ENCODE data around the gene LKAAEAR1. TPM values are rescaled to one million over a fixed set of nuclear protein-coding genes. Genes with fewer than 3 reads are reported as not detected.
A peak's percentile ranks its signal among the peaks of the same experiment; 100 is the strongest.

Gene LKAAEAR1
- total and polyA plus RNA-seq, 12 donors, result 0.12 TPM; not detected in 11

DNA sequence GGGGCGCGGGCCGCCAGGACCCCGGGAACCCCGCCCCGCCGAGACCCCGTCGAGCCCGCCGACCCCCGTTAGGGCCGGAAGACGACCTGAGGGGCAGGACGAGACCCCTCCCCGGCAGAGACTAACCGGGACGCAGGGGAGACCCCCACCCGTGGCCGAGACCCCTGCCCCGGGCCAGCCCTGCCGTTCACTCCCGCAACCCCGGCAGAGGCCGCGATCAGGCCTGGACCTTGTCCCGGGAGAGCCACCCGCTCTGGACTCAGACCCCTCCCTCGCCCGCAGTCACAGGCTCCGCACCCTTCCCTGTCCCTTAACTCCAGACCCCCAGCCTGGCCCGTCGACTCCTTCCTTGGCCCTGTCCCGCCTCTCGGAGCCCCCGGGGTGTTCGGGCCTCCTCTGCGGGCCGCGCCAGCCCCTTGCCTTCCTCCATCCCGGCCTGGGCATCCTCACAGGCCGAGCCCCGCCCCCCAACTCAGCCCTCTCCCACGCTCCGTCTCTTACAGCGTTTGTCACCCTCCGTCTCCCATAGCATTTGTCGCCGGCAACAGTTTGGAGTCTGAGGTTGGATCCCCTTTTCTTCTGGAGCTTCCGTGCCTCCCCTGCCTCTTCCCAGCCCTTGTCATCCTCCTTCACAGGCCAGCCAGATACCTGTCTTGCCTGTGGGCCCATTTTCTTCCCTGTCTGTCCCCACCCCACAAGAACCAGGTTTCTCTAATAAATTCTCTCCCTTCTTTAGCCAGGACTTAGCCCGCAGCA, 20.6 kb downstream of the LKAAEAR1 start:
- H3K9me3 ChIP-seq, result no peaks in the 10 kb centered on the region
- H3K27ac ChIP-seq, result peak overlapping the region; percentile 33 to 92 (median 88)
- intact Hi-C loops (cut with DNase I), result loop anchor here in 2 of 10 donors (2.0 kb wide), 1 partner anchor 83 kb away; the partner anchor contains the start of gene PRPF6 (in 2 of the 2)
- H3K4me3 ChIP-seq, result peak overlapping the region; percentile 77 to 100 (median 93)
- 1 to 2% methylated on average over 47 to 51 of the region's 51 CpGs for WGBS, 2 donors
- H3K4me1 ChIP-seq, result peaks cover 5 to 46% (median 25%) of the 10 kb centered on the region in 9 donors
- TF ChIP-seq, protein P1, sequence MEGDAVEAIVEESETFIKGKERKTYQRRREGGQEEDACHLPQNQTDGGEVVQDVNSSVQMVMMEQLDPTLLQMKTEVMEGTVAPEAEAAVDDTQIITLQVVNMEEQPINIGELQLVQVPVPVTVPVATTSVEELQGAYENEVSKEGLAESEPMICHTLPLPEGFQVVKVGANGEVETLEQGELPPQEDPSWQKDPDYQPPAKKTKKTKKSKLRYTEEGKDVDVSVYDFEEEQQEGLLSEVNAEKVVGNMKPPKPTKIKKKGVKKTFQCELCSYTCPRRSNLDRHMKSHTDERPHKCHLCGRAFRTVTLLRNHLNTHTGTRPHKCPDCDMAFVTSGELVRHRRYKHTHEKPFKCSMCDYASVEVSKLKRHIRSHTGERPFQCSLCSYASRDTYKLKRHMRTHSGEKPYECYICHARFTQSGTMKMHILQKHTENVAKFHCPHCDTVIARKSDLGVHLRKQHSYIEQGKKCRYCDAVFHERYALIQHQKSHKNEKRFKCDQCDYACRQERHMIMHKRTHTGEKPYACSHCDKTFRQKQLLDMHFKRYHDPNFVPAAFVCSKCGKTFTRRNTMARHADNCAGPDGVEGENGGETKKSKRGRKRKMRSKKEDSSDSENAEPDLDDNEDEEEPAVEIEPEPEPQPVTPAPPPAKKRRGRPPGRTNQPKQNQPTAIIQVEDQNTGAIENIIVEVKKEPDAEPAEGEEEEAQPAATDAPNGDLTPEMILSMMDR (IDR thresholded peaks at IDR 0.05), result no peak
- peaks cover 0 to 2% (median 0%) of the 10 kb centered on the region in 9 donors for H3K36me3 ChIP-seq
- peak; percentile 1 to 30 (median 19) for ATAC-seq
- H3K27me3 ChIP-seq, result no peaks in the 10 kb centered on the region
- peak in 1 of 2 donors; percentile 59 for DNase-seq

DNA sequence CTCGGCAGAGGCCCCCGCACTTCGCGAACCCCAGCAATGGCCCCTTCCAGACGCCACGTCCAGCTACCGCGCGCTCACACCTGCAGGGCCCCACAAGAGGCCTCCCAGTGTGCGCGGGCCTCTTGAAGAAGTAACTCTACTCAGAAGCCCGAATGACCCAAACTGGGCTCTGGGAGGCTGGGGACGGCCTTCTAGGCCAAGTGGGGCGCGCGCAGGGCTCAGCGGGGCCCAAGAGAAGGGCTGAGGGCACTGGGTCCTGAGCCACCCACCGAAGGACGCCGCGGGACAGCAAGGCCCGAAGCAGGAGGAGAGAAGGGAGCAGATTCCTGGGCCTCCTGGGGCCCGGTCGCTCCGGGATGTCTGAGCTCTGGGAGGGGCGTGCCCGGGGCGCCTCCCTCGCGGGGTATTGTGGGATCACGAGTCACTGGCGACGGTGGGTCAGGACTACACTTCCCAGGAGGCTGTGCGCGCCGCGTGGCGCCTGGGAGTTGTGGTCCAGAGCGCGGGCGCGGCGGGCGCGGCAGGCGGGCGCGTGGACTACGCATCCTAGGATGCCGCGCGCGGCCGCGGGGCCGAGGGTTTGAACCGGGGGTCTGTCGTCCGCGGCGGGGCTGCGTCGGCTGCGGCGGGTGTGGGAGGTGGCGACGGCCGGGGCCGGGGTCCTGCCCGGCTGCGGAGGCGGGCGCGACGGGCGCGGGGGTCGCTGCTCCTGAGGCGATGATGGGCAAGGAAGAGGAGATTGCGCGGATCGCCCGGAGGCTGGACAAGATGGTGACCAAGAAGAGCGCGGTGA, 21.4 kb downstream of the LKAAEAR1 start, which contains the start of gene TCEA2:
Gene TCEA2, plus strand, starts transcription at position 603 of the 793 bp plus-strand sequence. Its CDS starts 115 bp downstream, at position 718.
- TF ChIP-seq, protein P1 (IDR thresholded peaks at IDR 0.05), result no peak
- Histone ChIP-seq H3K36me3 (no peaks in the 10 kb centered on the region), H3K27ac (peak within 1 kb of the TSS; percentile 44 to 92 (median 88)), H3K9me3 (no peaks in the 10 kb centered on the region), H3K4me1 (peaks cover 5 to 51% (median 30%) of the 10 kb centered on the region in 9 donors), H3K27me3 (peaks cover 0 to under 1% (median 0%) of the 10 kb centered on the region in 7 donors), H3K4me3 (peak within 1 kb of the TSS; percentile 77 to 100 (median 93))
- WGBS, 2 donors, result 4 to 7% methylated on average over 75 to 85 of the region's 85 CpGs
- intact Hi-C loops (cut with DNase I), result loop anchor here in 2 of 10 donors (2.0 kb wide), 1 partner anchor 82 kb away; the partner anchor contains the start of gene PRPF6 (in 2 of the 2)
- ATAC-seq (peak; percentile 91 to 97 (median 96)), DNase-seq (peak; percentile 97 to 98)

DNA sequence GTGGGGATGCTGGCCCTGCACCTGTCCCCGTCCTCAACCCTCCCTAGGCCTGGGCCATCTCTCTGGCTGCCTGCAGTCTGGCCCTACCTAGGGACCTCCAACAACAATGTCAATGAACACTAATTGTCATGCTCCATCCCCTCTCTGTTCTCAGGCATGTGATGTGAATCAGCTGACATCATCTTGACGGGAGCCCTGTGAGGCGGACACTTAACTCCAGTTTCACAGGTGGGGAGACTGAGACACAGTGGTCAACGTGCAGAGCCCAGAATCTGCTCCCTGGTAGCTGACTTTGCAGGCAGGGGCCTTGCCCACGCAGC, 22.0 kb downstream of the LKAAEAR1 start:
- 55 to 60% methylated on average over 5 of the region's 5 CpGs for WGBS, 2 donors
- intact Hi-C loops (cut with DNase I), result loop anchor here in 2 of 10 donors (2.0 kb wide), 1 partner anchor 81 kb away; the partner anchor contains the start of gene PRPF6 (in 2 of the 2)
- DNase-seq (no peak), ATAC-seq (peak in 1 of 8 donors; percentile 5)
- peaks cover 5 to 53% (median 35%) of the 10 kb centered on the region in 9 donors for H3K4me1 ChIP-seq
- no peaks in the 10 kb centered on the region for H3K36me3 ChIP-seq
- H3K4me3 ChIP-seq, result peak overlapping the region in 9 of 10 donors; percentile 77 to 100 (median 94)
- H3K9me3 ChIP-seq, result no peaks in the 10 kb centered on the region
- peaks cover 0 to 6% (median 0%) of the 10 kb centered on the region in 7 donors for H3K27me3 ChIP-seq
- peak overlapping the region in 9 of 10 donors; percentile 65 to 92 (median 89) for H3K27ac ChIP-seq
- TF ChIP-seq, protein P1 (IDR thresholded peaks at IDR 0.05), result no peak

DNA sequence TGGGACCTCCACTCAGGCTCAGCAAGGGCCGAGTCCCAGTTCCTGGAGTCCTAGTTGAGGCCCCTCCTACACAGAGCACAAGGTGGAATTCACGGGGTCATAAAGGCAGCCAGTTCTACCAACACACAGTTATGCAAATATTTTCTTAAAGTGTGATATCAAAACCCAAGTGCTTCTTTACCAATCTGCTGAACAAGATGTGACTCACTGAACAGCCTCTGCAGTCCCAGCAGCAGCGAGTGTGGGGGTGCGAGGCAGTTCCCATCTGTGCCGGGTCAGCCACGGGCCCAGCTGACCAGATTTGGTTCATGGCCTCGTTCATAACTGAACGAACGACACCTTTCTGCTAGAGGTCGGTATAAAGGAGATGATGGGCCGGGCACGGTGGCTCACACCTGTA, 25.7 kb downstream of the LKAAEAR1 start:
- no peak for ATAC-seq
- intact Hi-C loops (cut with DNase I), result loop anchor here in 3 of 10 donors (2.0 to 10.0 kb wide), 3 partner anchors 76 to 424 kb away; partner anchors contain the start of gene PRPF6 (in 2 of the 3)

More for the DNA sequence above, 25.7 kb downstream of the LKAAEAR1 start:
- H3K36me3 ChIP-seq, result no peaks in the 10 kb centered on the region
- WGBS, 2 donors, result 86 to 93% methylated on average over 12 of the region's 12 CpGs
- peak overlapping the region in 3 of 10 donors; percentile 48 to 93 (median 90) for H3K27ac ChIP-seq
- H3K4me1 ChIP-seq, result peaks cover 2 to 59% (median 44%) of the 10 kb centered on the region in 9 donors
- TF ChIP-seq, protein P1 (IDR thresholded peaks at IDR 0.05), result no peak
- H3K27me3 ChIP-seq, result peaks cover 0 to 38% (median 18%) of the 10 kb centered on the region in 7 donors
- no peak overlapping the region for H3K4me3 ChIP-seq
- H3K9me3 ChIP-seq, result no peaks in the 10 kb centered on the region
- no peak for DNase-seq

All from heart right ventricle (tissue), 16 donors.